Fibroblast of skin of left biceps (primary cell): ENCODE measurements around the gene WDR76.

Source experiments
- DNase-seq, 2 experiments: peaks; one replicate each; pipeline ENCODE4 v3.0.0-alpha.2; 2013; ENCODE audit warnings: low read depth in 2 of 2

The WDR76 gene

DNA sequence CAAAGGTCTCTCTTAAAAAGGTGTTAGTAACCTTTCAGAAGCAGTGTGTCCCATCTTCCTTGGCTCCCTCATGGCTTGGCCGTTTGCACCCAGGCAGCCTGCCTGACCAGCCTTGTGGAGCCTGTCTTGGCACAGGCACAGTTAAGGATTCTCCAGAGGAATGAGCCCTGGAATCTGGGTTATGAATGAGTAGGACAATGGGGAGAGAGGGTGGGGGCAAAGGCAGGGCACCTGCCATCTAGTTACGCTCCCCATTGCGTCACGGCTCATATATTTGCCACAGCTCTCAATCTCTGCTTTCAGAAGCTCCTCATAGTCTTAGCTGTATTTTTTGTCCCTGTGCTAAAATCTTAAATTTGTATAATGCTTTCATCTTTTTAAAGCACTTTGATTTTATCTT is 50.6 kb downstream of the WDR76 start:
- DNase-seq: no peak

DNA sequence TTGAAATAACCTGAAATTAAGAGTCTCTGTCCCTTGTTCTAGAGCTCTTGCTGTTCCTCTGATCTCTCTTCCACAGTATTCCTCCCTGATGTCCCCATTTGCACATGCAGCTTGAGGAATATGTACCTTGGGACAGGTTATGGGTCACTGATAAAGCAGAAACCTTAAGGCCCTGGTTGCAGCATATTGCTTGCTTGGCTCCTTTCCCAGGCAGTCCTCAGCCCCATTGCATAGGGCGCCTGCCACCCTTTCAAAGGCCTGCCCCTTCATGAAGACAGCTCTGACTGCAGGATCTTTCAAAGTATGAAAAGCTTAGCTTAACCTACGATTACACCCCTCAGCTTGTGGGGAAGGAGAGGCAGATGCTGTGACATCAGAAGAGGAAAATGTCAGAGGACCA is 51.6 kb downstream of the WDR76 start:
- no peak for DNase-seq

DNA sequence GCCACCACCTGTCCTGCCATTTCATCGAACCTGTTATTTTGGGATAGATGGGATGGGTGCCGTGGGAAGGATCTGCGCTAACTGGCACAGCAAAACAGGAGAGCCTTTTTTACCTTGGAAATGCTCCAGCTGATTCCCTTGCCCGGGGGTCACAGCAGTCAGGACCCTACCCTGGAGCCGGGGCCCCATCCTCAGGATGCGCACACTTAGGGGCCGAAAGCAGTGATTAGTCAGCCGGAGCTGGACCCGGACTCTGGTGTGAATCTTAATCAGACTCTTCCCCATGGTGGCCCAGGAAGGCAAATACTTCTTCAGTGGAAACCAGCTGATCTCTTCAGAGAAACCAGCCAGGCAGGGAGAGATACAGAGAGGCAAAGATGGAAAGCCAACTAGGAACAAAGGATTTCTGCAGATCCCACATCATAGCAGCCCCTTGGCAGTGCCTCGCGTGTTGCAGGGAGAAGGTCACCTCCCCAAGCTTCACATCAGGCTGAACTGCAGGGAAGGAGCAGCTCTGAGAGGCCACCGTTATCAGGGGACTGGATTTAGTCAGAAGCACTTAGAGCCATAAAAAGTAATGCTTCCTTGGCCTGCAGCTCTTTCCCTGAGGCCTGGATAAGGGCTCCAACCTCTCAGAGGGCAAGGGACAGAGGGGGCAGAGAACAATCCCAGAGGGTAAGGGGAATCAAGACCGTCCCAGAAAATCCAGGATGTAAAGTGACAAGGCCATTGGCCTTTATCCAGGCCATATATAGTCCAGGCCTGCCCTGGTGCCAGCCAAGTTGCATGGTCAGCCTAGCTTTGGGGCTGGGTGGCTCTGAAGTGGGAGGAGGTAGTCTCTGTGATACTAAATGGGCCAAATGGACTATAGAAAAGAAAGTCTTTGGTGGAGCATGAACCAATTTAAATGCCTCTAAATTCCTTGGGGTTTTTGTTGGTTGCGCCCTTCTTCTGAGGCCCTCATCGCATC is 52.9 kb downstream of the WDR76 start:
- DNase-seq: no peak

DNA sequence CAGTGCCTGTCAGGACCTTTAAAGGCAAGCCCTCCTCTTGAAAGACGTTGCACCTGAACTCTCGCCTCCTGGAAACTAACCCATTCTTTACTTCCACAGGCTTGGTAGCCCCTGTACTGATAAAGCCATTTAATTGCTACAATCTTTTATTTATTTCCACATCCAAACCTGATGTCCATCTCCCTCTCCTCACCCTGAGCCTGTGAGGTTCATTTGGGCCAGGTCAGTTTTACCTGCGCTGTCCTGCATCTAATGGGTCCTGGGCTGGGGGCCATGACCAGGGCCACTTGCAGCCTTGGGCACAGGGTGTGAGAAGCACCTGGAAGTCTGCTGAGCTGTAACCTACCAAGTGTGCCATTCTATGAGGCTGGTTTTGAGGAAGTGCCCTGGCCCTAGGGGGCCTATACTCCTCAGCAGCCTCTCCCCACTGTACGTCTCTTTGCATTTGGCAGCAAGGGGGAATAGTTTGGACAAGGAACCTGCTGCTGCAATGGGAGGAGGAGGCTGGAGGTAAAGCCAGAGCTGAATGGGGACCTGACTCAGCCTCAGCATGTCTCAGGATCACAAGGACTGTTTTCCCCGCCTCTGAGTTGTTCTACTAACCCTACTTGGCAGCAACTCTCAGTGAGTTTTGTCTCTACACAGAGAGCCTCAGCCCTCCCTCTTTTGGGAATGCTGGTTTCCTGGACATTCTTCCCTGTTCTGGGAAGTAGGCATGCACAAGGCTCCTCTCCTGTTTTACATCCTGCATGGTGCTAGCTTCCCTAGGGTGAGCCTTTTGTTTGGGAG is 53.8 kb downstream of the WDR76 start:
- no peak for DNase-seq

DNA sequence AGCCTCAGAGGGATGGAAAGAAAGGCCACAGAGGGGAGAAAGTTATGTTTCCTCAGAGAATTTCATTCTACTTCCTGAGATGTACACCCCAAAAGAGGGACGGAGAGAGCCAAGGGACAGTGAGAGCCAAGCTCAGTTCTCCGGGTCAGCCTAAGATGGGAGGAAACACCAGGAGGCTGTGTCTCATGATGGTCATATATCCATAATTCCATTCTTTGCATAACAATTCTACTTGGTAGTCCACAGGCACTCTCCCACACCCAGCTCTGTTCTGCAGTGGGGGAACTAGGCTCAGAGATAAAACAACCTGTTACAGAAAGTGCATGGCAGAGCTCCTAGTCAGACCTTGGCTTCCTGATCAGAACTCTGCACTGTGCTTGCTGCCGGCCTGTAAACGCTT is 54.4 kb downstream of the WDR76 start:
- DNase-seq: no peak

DNA sequence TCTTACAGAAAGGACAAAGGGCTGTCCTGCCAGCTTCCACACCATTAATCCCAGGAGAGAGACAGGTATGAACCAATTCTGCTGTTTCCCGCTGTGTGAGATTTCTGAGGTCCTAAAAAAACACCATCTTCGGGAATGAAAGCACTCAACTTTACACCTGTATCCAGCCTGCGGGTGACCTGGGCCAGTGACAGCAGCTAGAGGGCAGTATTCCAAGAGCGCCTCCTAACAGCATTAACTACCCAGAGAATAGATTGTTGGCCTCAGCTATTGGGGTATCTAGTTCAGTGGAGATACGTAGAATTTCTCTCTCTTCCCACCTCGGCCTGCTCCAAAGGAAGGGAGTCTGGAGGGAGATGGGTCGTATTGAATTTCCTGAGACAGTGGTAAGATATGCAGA is 55.1 kb downstream of the WDR76 start:
- no peak for DNase-seq

DNA sequence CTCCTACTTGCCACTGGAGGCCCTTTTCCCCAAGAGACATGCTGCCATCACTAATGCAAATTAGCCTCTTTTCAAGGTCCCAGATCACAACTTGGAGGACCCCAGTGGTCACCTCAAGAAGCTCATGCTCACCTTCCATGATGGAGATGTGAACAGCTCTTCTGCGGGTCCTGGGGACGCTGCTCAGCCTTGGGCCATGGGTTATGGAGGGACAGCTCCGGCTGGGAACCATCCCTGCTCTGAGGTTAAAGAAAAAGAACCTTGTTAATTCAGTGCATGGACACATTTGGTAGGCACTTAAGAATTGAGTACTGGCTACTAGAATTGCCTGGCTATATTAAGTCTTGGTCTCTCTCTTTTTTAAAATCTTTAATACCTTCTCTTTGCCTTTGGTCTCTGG is 56.8 kb downstream of the WDR76 start:
- DNase-seq: no peak

DNA sequence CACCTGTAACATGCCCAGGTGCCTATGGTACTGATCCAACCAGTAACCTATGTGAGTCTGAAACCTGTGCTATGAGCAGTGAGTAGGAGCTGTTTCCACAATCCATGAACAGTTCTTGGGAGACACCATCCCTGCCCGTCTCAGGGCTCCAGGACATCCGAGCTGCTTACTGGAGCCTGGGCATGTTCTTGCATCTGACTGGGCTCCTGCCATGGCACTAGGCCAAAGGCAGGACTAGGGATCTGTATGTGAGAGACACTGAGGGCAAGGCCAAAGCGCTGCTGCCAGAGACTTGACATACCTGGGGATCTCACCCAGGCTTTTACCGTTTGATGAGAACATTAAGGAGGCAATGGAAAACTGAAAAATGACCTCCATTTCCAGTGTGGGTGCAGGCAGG is 59.8 kb downstream of the WDR76 start:
- DNase-seq: no peak

DNA sequence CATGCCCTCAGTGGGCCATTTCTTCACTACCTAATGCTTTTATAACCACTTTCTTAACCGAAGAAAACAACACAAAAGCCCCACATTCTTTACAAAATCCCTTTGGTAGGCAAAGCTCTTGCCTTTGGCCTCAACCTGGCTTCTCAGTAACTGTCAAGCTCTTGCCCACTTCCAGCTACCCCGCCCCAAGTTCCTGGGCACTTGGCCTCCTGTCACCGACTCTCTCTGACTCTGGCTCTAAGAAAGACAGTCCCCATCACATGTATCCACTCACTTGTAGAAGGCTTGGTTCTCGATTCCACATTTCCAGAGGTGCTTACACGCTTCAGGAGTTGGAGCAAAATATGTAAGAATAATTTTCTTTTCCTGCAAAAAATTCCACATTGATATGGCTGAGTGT is 61.1 kb downstream of the WDR76 start:
- no peak for DNase-seq

DNA sequence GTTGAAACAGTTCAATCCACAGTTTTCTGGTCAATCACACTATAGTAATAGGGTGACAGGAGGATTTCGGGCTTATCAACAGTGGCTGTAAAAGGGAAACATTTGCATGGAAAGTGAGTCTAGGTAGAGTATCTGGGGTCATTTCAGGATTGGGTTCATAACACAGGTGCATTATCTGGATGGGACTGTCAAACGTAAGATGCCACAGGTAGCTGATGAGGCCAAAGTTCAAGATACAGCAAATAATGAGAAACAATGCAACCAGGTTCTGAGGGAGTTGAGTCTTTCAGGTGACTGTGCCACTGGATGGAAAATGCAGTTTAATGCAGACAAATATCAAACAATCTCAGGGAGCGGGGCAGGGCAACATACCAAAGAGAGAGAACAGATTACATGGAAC is 62.2 kb downstream of the WDR76 start:
- no peak for DNase-seq

DNA sequence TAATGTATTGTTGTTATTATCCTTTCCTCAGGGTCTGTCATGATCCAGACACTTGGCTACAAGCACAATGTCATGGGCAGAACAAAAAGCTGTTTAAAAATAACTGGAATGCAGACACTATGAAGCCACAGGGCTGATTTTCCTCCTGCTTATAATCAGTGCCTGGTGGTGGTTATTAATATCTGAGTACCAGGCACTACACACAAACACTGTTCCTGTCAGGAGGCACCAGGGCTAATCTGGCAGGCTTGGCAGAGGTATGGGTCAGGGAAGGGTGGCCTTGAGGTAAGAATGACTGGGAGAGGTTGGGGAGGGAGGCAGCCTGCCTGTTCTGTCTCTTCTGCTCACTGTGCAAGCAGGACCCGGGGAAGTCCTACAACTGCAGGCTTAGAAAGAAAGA is 67.2 kb downstream of the WDR76 start:
- DNase-seq: no peak

DNA sequence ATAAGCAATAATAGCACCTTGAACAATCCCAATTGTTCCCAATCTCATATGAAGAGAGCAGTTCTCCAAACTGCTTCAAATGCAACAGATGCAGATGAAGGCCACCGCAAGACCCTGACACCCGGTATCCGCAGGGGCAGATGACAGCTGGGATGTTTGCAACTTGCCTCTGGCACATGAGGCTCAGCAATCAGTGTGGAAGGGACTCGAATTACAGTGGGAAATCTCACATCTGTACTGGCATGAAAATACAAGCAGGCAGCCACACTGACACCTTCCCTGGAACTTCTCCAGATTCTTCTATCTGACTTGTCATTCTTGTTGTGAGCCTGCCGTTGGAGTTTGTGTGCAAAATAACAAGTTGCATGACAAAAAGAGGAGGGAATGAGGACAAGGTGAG is 68.8 kb downstream of the WDR76 start:
- DNase-seq: no peak

DNA sequence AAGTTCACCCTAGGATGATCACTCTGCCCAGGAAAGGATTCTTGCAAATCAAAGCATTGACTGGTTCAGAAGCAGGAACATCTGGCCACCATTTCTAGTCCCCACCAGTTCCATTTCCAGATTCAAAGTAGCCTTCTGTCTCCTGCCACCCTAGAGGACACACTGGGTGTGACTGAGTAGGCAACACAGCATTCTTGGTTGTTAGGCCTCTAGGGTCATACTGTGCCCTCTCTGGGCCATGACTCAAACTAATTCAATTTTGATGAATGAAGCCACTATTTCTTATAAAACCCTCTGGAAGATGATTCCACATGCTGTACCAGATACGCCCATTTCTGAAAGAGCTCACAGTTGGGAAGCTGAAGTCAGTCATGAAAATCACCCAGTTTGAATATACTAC is 69.7 kb downstream of the WDR76 start:
- DNase-seq: no peak

DNA sequence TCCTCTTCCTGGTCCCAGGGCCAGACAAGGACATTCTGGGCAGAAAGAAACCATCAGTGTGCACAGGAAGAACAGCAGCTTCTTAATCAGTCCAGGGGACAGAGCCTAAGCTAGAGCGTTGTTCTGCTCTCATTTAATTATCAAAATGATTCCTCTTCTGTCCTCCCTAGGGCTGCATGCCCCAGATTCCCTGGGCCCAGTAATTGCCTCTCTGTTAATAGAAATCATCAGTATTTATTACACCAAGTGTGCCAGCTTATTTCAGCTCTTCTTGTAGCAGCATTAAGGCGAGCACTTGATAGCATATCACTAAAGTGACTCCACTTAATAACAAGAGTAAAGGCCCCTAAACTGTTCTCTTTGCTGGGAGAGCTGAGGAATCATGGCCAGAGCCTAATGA is 72.1 kb downstream of the WDR76 start:
- DNase-seq: no peak

DNA sequence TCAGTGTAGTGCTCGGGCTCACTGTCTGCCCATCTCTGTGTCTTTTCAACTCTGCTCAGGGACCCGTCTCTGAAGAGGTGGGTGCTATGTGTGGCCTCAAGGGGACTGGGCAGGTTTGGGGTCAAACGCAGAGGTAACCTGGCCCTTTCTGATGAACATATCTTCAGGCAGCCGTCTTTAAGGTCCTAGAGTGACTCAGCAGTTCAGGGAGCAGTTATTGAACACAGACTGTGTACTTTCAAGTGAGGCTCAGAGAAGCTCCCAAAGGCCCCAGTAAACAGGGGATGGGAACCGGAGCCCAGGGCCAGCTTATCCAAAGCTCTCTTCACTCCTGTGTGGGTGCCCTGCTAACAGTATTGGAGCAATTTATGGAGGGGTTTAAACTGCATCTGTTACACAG is 73.1 kb downstream of the WDR76 start:
- DNase-seq: no peak

DNA sequence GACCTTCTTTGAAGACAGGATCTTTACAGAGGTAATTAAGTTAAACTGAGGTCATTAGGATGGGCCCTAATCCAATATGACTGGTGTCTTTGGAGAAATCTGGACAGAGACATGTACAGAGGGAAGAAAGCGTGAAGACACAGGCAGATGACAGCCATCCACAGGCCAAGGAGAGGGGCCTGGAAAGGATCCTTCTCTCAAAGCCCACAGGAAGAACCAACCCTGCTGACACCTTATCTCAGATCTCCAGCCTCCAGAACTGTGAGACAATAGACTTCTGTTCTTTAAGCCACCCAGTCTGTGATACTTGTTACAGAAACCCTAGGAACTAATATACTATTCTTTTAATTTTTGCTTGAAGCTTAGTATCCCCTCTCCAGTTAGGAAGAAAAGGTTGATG is 74.2 kb downstream of the WDR76 start:
- no peak for DNase-seq

DNA sequence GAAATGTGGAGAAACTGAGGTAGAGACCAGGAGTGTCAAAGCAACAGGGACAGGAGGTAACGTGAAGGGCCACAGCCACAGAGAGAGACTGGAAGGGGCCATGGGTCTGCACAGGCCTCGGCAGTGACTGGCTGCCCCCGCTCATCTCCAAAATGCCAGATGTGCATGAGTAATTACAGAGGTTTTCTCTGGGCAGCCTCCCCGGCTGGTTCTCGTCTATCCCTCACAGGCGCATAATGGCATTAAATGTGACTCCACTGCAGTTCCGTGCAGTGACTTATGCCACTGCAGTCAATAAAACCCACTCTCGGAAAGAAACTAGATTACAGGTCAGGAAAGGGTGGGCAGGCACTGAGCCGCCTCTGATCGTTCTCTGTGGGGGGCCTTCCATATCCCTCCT is 74.7 kb downstream of the WDR76 start:
- no peak for DNase-seq

DNA sequence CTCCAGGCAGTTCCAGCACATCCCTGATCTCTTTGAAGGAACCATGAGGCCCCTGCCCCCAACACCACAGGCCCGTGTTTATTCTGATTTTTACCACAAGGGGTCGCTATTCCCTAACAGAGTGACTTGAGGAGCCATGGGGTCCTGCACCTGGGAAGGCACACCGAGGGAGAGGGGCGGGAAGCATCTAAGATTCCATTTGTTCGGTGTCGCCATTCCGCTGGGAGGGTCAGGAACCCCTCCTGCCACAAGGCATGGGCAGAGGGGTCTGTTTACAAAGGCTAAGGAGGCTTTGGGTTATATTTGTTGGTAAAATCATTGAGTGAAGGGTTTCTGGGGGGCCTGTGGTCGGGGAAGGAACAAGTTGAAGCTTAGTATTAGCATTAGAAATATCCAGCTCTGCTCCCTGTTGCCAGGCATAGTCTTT is 77.1 kb downstream of the WDR76 start:
- DNase-seq: peak in 1 of 2 experiments; percentile 30

DNA sequence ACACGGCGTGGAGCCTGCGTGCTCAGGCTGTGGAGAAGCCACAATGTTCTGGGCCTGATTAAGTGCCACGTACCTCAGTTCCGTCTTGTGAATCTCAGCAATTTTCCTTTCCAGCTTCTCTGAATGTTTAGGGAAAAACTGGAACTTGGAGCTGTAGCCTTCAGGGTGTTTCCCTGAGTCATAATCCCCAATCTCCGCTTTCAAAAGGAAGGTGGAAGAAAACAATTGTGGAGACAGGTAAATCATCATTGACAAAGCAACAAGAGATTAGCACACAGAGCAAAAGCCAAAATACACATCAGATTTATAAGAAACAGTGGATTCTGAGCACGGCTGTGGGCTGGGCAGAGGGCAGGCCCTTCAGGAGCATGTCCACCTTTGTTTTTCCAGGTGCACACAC is 79.0 kb downstream of the WDR76 start:
- DNase-seq: no peak

DNA sequence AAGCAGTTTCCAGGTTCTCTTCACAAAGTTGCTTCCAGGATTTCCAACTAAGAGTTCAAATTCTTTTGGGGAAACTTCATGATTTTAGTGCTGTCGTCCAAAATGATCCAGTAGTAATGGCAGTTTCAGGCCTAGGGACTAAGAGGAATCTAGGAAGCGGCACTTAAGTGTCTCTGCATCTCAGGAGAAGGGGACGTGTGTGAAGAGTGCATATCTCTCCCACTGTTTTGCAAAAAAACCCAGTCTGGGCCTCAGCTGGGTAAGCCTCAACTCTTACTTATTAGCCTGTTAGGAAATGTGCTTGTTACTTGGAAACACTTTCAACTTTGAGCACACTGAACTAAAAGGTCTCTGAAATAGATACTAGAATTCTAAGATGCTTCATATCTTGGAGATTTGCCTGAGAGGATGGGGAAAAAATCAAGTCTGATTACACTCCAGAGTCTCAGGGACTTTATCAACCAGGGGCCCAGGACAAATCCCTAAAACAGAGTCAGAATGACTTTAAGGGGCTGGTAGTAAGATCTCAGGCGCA is 81.8 kb downstream of the WDR76 start:
- DNase-seq: no peak

DNA sequence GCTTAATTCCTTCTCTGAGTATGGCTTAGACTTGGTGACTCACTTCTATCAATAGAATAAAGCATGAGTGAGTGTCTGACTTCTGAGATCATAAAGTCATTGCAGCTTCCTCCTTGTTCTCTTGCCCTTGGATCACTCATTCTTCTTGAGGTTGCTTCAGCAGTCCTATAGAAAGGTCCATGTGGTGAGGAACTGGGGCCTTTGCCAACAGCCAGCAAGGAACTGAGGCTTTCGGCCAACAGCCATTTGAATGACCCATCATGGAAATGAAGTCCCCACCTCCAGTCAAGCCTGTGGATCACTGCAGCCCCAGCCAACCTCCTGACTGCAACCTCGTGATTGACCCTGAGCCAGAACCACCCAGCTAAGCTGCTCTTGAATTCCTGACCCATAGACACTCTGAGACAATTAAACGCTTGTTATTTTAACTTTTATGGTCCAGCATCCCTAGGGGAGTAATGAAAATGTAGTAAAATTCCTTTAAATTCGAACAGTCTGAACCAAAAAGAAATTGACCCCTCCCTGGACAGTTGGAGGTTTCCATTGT is 84.5 kb downstream of the WDR76 start:
- DNase-seq: peak; percentile 65 to 74

DNA sequence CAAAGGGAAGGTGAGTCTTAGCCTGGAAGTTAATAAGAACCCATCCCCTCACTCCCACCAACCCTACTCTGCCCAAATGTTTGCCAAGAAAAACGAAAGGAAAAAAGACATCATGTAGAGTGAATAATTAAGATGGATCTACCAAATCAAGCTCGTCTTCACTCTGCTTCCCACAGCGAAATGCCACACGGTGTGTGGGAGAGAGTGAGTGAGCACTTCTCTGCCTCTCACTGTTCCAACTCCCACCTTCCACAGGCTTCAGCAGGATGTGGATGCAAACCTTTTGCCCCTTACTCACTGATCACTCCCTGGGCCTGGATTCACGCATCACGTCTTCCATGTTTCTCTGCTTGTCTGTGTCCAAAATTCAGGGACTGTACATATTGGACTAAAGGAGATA is 85.4 kb downstream of the WDR76 start:
- no peak for DNase-seq
